Liver (tissue), 9 donors: ENCODE data around the gene MOXD1. TPM values are rescaled to one million over a fixed set of nuclear protein-coding genes. Genes with fewer than 3 reads are reported as not detected.

Source experiments
- DNase-seq: peaks from one replicate; pipeline ENCODE4 v3.0.0-alpha.2; 2017; ENCODE audit warnings: low spot score
- H3K27ac ChIP-seq, 2 donors: one replicate each; pipeline ENCODE4 v1.7.0; 2013; ENCODE audit warnings: inconsistent platforms in 2 of 2, low read length in 2 of 2, control low read depth in 1 of 2, low read depth in 1 of 2, mild to moderate bottlenecking in 1 of 2
- H3K27me3 ChIP-seq, 4 donors: one replicate each; pipeline versions ENCODE4 v1.6.1 to v1.7.0; 2013; ENCODE audit warnings: low read length in 3 of 4, inconsistent platforms in 1 of 4, mild to moderate bottlenecking in 1 of 4, moderate library complexity in 1 of 4; ENCODE audit not compliant: control insufficient read depth in 4 of 4, insufficient read depth in 4 of 4
- H3K36me3 ChIP-seq, 4 donors: one replicate each; pipeline versions ENCODE4 v1.6.1 to v1.7.0; 2013; ENCODE audit warnings: low read length in 3 of 4, mild to moderate bottlenecking in 3 of 4, low read depth in 1 of 4, moderate library complexity in 1 of 4; ENCODE audit not compliant: control insufficient read depth in 4 of 4, insufficient read depth in 3 of 4
- H3K4me1 ChIP-seq, 4 donors: one replicate each; pipeline versions ENCODE4 v1.6.1 to v1.7.0; 2013; ENCODE audit warnings: low read length in 3 of 4, mild to moderate bottlenecking in 3 of 4, moderate library complexity in 1 of 4; ENCODE audit not compliant: control insufficient read depth in 4 of 4, insufficient read depth in 4 of 4
- H3K4me3 ChIP-seq, 3 donors: one replicate each; pipeline versions ENCODE4 v1.6.1 to v1.7.0; 2013; ENCODE audit warnings: low read length in 3 of 3, control low read depth in 1 of 3, low read depth in 1 of 3, mild to moderate bottlenecking in 1 of 3
- H3K9ac ChIP-seq, 2 donors: one replicate each; pipeline ENCODE4 v1.7.0; 2013; ENCODE audit warnings: low read length in 2 of 2, mild to moderate bottlenecking in 2 of 2, moderate library complexity in 2 of 2, control low read depth in 1 of 2, low read depth in 1 of 2
- H3K9me3 ChIP-seq, 4 donors: one replicate each; pipeline versions ENCODE4 v1.6.1 to v1.7.0; 2013; ENCODE audit warnings: low read length in 3 of 4; ENCODE audit not compliant: control insufficient read depth in 4 of 4
- EGR1 ChIP-seq, 2 donors: IDR thresholded peaks; 2 replicates each; pipeline ENCODE4 v1.6.1; 2016 to 2018; ENCODE audit warnings: antibody characterized with exemption in 2 of 2, low read depth in 2 of 2
- FOXA1 ChIP-seq: IDR thresholded peaks from 2 replicates; pipeline ENCODE4 v1.6.1; 2016; ENCODE audit warnings: antibody characterized with exemption
- FOXA2 ChIP-seq: IDR thresholded peaks from 2 replicates; pipeline ENCODE4 v1.6.1; 2016; ENCODE audit warnings: antibody characterized with exemption
- GABPA ChIP-seq, 2 donors: IDR thresholded peaks in 1 of 2; conservative IDR thresholded peaks in 1 of 2; 2 replicates each; pipeline ENCODE4 v1.6.1; 2016; ENCODE audit warnings: antibody characterized with exemption in 2 of 2, mild to moderate bottlenecking in 1 of 2, moderate library complexity in 1 of 2
- HNF4A ChIP-seq, 2 donors: conservative IDR thresholded peaks; 2 replicates each; pipeline ENCODE4 v1.6.1; 2016; ENCODE audit warnings: antibody characterized with exemption in 2 of 2, mild to moderate bottlenecking in 2 of 2
- HNF4G ChIP-seq: IDR thresholded peaks from 2 replicates; pipeline ENCODE4 v1.6.1; 2016; ENCODE audit warnings: antibody characterized with exemption
- JUND ChIP-seq, 2 donors: IDR thresholded peaks; 2 replicates each; pipeline ENCODE4 v1.6.1; 2016; ENCODE audit warnings: antibody characterized with exemption in 2 of 2
- NR2F2 ChIP-seq: IDR thresholded peaks from 2 replicates; pipeline ENCODE4 v1.6.1; 2016; ENCODE audit warnings: antibody characterized with exemption
- RAD21 ChIP-seq, 2 donors: IDR thresholded peaks; 2 replicates each; pipeline ENCODE4 v1.6.1; 2016; ENCODE audit warnings: antibody characterized with exemption in 2 of 2, mild to moderate bottlenecking in 2 of 2
- RXRA ChIP-seq, 2 donors: IDR thresholded peaks; 2 replicates each; pipeline ENCODE4 v1.6.1; 2017 to 2018; ENCODE audit warnings: antibody characterized with exemption in 2 of 2, mild to moderate bottlenecking in 1 of 2
- SP1 ChIP-seq: IDR thresholded peaks from 2 replicates; pipeline ENCODE4 v1.6.1; 2018; ENCODE audit warnings: antibody characterized with exemption, mild to moderate bottlenecking
- TAF1 ChIP-seq: conservative IDR thresholded peaks from 2 replicates; pipeline ENCODE4 v1.6.1; 2016; ENCODE audit warnings: antibody characterized with exemption, mild to moderate bottlenecking
- YY1 ChIP-seq: IDR thresholded peaks from 2 replicates; pipeline ENCODE4 v1.6.1; 2016; ENCODE audit warnings: antibody characterized with exemption, mild to moderate bottlenecking
- WGBS: extraction: QIAGEN DNeasy Blood & Tissue Kit; methylation state at CpG from one replicate; pipeline ENCODE4 v1.1.7; 2013; 5-methylcytosine and 5-hydroxymethylcytosine counted together
- polyA plus RNA-seq, 2 donors: library from polyadenylated mRNA; stranded (reverse) in 1 of 2; unstranded in 1 of 2; fragments of 200-250 nt in 1 of 2; fragments of >200 nt in 1 of 2; fragmentation: Nextera tagmentation in 1 of 2; extraction: Ambion mirVana in 1 of 2; gene quantifications; one replicate each; pipeline versions ENCODE4 v1.2.1 to v1.2.3, GENCODE V29; 2013 to 2015
- total RNA-seq, 2 donors: library from RNA; depleted of rRNA; stranded (reverse); fragments of >200 nt; gene quantifications; one replicate each; pipeline ENCODE4 v1.2.3, GENCODE V29; 2014
- TF ChIP-seq, protein P1 (sequence below): fragments of 150-350 bp; IDR thresholded peaks from 2 replicates; pipeline ENCODE4 v1.5.1; 2017; ENCODE audit warnings: improper control_type of control experiment, low read depth, low read length; ENCODE audit not compliant: missing input control
- TF ChIP-seq, protein P2 (sequence below): IDR thresholded peaks from 2 replicates; pipeline ENCODE4 v1.6.1; 2016; ENCODE audit warnings: antibody characterized with exemption
- TF ChIP-seq, protein P3 (sequence below): IDR thresholded peaks from 2 replicates; pipeline ENCODE4 v1.6.1; 2016; ENCODE audit warnings: antibody characterized with exemption
- TF ChIP-seq, protein P4 (sequence below): IDR thresholded peaks from 2 replicates; pipeline ENCODE4 v1.6.1; 2016; ENCODE audit warnings: antibody characterized with exemption
- donor health status: healthy.
- donor health status: healthy.
- donor health status: healthy.
- donor health status: healthy.
- donor health status: healthy.

MOXD1 gene
- total and polyA plus RNA-seq, 4 donors = 0.14 to 0.48 (median 0.24) TPM

DNA sequence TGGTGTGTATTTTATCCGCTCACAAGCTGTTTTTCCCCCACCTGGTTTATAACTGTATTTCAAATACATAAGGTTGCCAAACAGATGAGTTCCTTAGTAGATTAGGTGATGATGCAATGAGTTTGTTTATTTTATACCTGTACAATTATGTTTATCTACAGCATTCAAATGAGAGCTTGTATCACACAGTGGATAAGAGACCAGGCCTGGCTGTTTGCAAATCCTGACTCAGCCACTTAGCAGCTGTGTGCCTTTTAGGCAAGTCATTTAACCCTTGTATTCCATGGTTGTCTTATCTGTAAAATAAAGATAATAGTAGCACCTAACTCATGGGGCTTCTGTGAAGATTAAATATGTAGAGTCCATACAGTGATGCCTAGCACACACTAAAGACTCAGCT lies 143.7 kb downstream of the MOXD1 start:
- WGBS = 99% methylated on average over 1 of the region's 1 CpG
- Histone ChIP-seq H3K27ac (no peak overlapping the region), H3K4me1 (no peaks in the 10 kb centered on the region), H3K9me3 (no peaks in the 10 kb centered on the region), H3K4me3 (no peak overlapping the region), H3K36me3 (no peaks in the 10 kb centered on the region), H3K27me3 (peaks cover 0 to 7% (median 0%) of the 10 kb centered on the region in 4 donors), H3K9ac (no peak overlapping the region)
- TF ChIP-seq, protein P1, sequence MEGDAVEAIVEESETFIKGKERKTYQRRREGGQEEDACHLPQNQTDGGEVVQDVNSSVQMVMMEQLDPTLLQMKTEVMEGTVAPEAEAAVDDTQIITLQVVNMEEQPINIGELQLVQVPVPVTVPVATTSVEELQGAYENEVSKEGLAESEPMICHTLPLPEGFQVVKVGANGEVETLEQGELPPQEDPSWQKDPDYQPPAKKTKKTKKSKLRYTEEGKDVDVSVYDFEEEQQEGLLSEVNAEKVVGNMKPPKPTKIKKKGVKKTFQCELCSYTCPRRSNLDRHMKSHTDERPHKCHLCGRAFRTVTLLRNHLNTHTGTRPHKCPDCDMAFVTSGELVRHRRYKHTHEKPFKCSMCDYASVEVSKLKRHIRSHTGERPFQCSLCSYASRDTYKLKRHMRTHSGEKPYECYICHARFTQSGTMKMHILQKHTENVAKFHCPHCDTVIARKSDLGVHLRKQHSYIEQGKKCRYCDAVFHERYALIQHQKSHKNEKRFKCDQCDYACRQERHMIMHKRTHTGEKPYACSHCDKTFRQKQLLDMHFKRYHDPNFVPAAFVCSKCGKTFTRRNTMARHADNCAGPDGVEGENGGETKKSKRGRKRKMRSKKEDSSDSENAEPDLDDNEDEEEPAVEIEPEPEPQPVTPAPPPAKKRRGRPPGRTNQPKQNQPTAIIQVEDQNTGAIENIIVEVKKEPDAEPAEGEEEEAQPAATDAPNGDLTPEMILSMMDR = no peak
- TF ChIP-seq YY1 = no peak
- TF ChIP-seq SP1 = no peak
- TF ChIP-seq RXRA (IDR thresholded peaks at IDR 0.05) = no peak
- TF ChIP-seq, protein P2, sequence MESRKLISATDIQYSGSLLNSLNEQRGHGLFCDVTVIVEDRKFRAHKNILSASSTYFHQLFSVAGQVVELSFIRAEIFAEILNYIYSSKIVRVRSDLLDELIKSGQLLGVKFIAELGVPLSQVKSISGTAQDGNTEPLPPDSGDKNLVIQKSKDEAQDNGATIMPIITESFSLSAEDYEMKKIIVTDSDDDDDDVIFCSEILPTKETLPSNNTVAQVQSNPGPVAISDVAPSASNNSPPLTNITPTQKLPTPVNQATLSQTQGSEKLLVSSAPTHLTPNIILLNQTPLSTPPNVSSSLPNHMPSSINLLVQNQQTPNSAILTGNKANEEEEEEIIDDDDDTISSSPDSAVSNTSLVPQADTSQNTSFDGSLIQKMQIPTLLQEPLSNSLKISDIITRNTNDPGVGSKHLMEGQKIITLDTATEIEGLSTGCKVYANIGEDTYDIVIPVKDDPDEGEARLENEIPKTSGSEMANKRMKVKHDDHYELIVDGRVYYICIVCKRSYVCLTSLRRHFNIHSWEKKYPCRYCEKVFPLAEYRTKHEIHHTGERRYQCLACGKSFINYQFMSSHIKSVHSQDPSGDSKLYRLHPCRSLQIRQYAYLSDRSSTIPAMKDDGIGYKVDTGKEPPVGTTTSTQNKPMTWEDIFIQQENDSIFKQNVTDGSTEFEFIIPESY = no peak
- TF ChIP-seq, protein P3, sequence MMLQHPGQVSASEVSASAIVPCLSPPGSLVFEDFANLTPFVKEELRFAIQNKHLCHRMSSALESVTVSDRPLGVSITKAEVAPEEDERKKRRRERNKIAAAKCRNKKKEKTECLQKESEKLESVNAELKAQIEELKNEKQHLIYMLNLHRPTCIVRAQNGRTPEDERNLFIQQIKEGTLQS = no peak
- TF ChIP-seq TAF1 = no peak
- no peak for TF ChIP-seq NR2F2
- no peak for DNase-seq

DNA sequence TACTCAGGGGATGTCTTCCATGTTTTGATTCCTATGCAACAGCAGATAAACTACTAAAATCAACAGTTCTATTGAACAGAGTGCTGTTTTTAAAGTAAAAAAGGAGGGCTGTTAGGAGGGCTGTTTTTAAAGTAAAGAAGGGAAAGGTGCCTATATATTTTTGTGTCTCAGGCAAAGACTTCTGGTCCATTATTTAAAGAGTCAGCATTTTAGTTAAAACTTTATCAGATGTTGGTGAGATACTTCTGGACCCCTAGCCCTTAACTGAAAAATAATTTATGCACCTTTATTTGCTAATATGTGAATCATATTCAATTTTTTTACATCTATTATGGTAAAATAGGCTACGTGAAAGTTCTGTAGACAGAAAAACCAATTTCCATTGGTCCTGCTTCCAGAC lies 144.8 kb downstream of the MOXD1 start:
- Histone ChIP-seq H3K36me3 (no peaks in the 10 kb centered on the region), H3K4me1 (no peaks in the 10 kb centered on the region), H3K27ac (no peak overlapping the region), H3K9me3 (peaks cover 0 to 5% (median under 1%) of the 10 kb centered on the region in 4 donors), H3K27me3 (peaks cover 0 to 7% (median 0%) of the 10 kb centered on the region in 4 donors), H3K4me3 (no peak overlapping the region), H3K9ac (no peak overlapping the region)
- no peak for TF ChIP-seq RAD21 (IDR thresholded peaks at IDR 0.05)
- no peak for TF ChIP-seq TAF1
- TF ChIP-seq SP1 = no peak
- TF ChIP-seq, protein P4, sequence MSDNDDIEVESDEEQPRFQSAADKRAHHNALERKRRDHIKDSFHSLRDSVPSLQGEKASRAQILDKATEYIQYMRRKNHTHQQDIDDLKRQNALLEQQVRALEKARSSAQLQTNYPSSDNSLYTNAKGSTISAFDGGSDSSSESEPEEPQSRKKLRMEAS = no peak
- TF ChIP-seq FOXA1 = no peak
- TF ChIP-seq RXRA (IDR thresholded peaks at IDR 0.05) = no peak
- WGBS = 95% methylated on average over 1 of the region's 1 CpG
- DNase-seq = no peak

DNA sequence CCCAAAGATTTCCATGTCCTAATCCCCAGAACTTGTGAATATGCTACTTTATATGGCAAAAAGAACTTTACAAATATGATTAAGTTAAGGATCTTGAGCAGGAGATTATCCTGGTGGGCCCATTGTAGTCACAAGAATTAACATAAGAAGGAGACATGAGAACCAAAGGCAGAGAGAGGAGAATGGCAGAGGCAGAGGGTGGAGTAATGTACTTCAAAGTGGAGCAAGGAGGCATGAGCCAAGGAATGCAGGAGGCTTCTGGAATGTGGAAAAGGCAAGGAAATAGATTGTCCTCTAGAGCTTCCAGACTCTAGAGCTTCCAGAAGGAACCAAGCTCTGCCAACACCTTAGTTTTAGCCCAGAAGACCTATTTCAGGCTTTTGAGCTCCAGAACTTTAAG lies 147.4 kb downstream of the MOXD1 start:
- Histone ChIP-seq H3K27me3 (peaks cover 0 to under 1% (median 0%) of the 10 kb centered on the region in 4 donors), H3K9ac (no peak overlapping the region), H3K36me3 (no peaks in the 10 kb centered on the region), H3K4me1 (no peaks in the 10 kb centered on the region), H3K9me3 (peaks cover 0 to 5% (median 2%) of the 10 kb centered on the region in 4 donors), H3K4me3 (no peak overlapping the region), H3K27ac (no peak overlapping the region)
- DNase-seq = no peak
- TF ChIP-seq FOXA1 (no peak), SP1 (no peak), NR2F2 (no peak), RAD21 (IDR thresholded peaks at IDR 0.05) (no peak), TAF1 (no peak), HNF4G (no peak), EGR1 (IDR thresholded peaks at IDR 0.05; ENCODE audit: low read depth in 2 of 2) (no peak), GABPA (IDR thresholded peaks at IDR 0.05 in 1 of 2, conservative IDR thresholded peaks at IDR 0.05 in 1 of 2) (no peak), RXRA (IDR thresholded peaks at IDR 0.05) (no peak), YY1 (no peak), FOXA2 (no peak), JUND (IDR thresholded peaks at IDR 0.05) (no peak), HNF4A (conservative IDR thresholded peaks at IDR 0.05) (no peak)
- TF ChIP-seq, protein P1 = no peak
- TF ChIP-seq, protein P2 = no peak
- TF ChIP-seq, protein P4 = no peak
- TF ChIP-seq, protein P3 = no peak
